Liver (tissue), 3 donors: ENCODE measurements around the gene GRK7.

Experiments used
- ATF3 ChIP-seq: IDR thresholded peaks from 2 replicates; pipeline ENCODE4 v1.6.1; 2016; ENCODE audit warnings: antibody characterized with exemption
- FOXA1 ChIP-seq: IDR thresholded peaks from 2 replicates; pipeline ENCODE4 v1.6.1; 2016; ENCODE audit warnings: antibody characterized with exemption
- GABPA ChIP-seq, 2 donors: IDR thresholded peaks in 1 of 2; conservative IDR thresholded peaks in 1 of 2; 2 replicates each; pipeline ENCODE4 v1.6.1; 2016; ENCODE audit warnings: antibody characterized with exemption in 2 of 2, mild to moderate bottlenecking in 1 of 2, moderate library complexity in 1 of 2
- HNF4G ChIP-seq: IDR thresholded peaks from 2 replicates; pipeline ENCODE4 v1.6.1; 2016; ENCODE audit warnings: antibody characterized with exemption
- JUND ChIP-seq, 2 donors: IDR thresholded peaks; 2 replicates each; pipeline ENCODE4 v1.6.1; 2016; ENCODE audit warnings: antibody characterized with exemption in 2 of 2
- MAX ChIP-seq: IDR thresholded peaks from 2 replicates; pipeline ENCODE4 v1.6.1; 2016; ENCODE audit warnings: antibody characterized with exemption
- NR2F2 ChIP-seq: IDR thresholded peaks from 2 replicates; pipeline ENCODE4 v1.6.1; 2016; ENCODE audit warnings: antibody characterized with exemption
- RAD21 ChIP-seq, 2 donors: IDR thresholded peaks; 2 replicates each; pipeline ENCODE4 v1.6.1; 2016; ENCODE audit warnings: antibody characterized with exemption in 2 of 2, mild to moderate bottlenecking in 2 of 2
- SP1 ChIP-seq: IDR thresholded peaks from 2 replicates; pipeline ENCODE4 v1.6.1; 2018; ENCODE audit warnings: antibody characterized with exemption, mild to moderate bottlenecking
- TAF1 ChIP-seq: conservative IDR thresholded peaks from 2 replicates; pipeline ENCODE4 v1.6.1; 2016; ENCODE audit warnings: antibody characterized with exemption, mild to moderate bottlenecking
- YY1 ChIP-seq: IDR thresholded peaks from 2 replicates; pipeline ENCODE4 v1.6.1; 2016; ENCODE audit warnings: antibody characterized with exemption, mild to moderate bottlenecking
- TF ChIP-seq, protein P1 (sequence below): fragments of 150-350 bp; IDR thresholded peaks from 2 replicates; pipeline ENCODE4 v1.5.1; 2017; ENCODE audit warnings: improper control_type of control experiment, low read depth, low read length; ENCODE audit not compliant: missing input control
- TF ChIP-seq, protein P2 (sequence below): IDR thresholded peaks from 2 replicates; pipeline ENCODE4 v1.6.1; 2016; ENCODE audit warnings: antibody characterized with exemption, mild to moderate bottlenecking
- donor health status: healthy.
- donor health status: healthy.

DNA sequence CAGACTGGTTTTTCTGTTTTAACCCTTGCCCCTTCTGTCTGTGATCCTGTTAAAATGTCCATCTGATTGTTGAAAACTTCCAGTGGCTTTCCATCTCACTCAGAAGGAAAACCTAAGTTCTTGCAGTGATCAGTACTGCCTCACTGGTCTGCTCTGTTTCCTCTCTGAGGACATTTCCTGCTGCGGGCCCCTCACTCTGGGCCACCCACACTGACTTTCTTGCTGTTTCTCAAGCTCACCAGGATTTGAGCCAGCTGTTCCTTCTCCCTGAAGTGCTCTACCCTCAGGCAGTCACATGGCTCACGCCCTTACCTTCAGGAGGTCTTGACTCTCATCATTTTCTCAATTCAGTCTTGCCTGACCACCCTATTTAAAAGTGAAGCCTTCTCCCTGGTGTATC is 1.8 kb downstream of the GRK7 start:
- TF ChIP-seq, protein P1, sequence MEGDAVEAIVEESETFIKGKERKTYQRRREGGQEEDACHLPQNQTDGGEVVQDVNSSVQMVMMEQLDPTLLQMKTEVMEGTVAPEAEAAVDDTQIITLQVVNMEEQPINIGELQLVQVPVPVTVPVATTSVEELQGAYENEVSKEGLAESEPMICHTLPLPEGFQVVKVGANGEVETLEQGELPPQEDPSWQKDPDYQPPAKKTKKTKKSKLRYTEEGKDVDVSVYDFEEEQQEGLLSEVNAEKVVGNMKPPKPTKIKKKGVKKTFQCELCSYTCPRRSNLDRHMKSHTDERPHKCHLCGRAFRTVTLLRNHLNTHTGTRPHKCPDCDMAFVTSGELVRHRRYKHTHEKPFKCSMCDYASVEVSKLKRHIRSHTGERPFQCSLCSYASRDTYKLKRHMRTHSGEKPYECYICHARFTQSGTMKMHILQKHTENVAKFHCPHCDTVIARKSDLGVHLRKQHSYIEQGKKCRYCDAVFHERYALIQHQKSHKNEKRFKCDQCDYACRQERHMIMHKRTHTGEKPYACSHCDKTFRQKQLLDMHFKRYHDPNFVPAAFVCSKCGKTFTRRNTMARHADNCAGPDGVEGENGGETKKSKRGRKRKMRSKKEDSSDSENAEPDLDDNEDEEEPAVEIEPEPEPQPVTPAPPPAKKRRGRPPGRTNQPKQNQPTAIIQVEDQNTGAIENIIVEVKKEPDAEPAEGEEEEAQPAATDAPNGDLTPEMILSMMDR: no peak
- TF ChIP-seq JUND (IDR thresholded peaks at IDR 0.05) (no peak), NR2F2 (no peak), TAF1 (no peak), RAD21 (IDR thresholded peaks at IDR 0.05) (no peak), ATF3 (no peak), SP1 (no peak), GABPA (IDR thresholded peaks at IDR 0.05 in 1 of 2, conservative IDR thresholded peaks at IDR 0.05 in 1 of 2) (no peak), FOXA1 (no peak), YY1 (no peak), MAX (no peak), HNF4G (no peak)
- TF ChIP-seq, protein P2, sequence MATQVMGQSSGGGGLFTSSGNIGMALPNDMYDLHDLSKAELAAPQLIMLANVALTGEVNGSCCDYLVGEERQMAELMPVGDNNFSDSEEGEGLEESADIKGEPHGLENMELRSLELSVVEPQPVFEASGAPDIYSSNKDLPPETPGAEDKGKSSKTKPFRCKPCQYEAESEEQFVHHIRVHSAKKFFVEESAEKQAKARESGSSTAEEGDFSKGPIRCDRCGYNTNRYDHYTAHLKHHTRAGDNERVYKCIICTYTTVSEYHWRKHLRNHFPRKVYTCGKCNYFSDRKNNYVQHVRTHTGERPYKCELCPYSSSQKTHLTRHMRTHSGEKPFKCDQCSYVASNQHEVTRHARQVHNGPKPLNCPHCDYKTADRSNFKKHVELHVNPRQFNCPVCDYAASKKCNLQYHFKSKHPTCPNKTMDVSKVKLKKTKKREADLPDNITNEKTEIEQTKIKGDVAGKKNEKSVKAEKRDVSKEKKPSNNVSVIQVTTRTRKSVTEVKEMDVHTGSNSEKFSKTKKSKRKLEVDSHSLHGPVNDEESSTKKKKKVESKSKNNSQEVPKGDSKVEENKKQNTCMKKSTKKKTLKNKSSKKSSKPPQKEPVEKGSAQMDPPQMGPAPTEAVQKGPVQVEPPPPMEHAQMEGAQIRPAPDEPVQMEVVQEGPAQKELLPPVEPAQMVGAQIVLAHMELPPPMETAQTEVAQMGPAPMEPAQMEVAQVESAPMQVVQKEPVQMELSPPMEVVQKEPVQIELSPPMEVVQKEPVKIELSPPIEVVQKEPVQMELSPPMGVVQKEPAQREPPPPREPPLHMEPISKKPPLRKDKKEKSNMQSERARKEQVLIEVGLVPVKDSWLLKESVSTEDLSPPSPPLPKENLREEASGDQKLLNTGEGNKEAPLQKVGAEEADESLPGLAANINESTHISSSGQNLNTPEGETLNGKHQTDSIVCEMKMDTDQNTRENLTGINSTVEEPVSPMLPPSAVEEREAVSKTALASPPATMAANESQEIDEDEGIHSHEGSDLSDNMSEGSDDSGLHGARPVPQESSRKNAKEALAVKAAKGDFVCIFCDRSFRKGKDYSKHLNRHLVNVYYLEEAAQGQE: no peak
